H1 (cell line): ENCODE results near the gene CYP2W1. TPM values are rescaled to one million over a fixed set of nuclear protein-coding genes. Genes with fewer than 3 reads are reported as not detected.
A peak's percentile ranks its signal among the peaks of the same experiment; 100 is the strongest.

Source experiments
- PHF8 ChIP-seq: fragments of 200-600 bp; sonication (generic); conservative IDR thresholded peaks from 2 replicates; pipeline ENCODE4 v1.7.1; 2012; ENCODE audit warnings: low read depth, mild to moderate bottlenecking, inconsistent platforms, low read length, moderate library complexity
- TEAD4 ChIP-seq: IDR thresholded peaks from 2 replicates; pipeline ENCODE4 v1.6.1; 2012; ENCODE audit warnings: low read depth, low read length, inconsistent platforms, mixed read lengths
- polyA plus RNA-seq, 7 experiments: library from polyadenylated mRNA; depleted of rRNA in 3 of 7; stranded (reverse) in 5 of 7; unstranded in 2 of 7; fragments of >200 nt in 5 of 7; fragments of 200-250 nt in 2 of 7; gene quantifications; 1 replicate in 5 of 7; 2 replicates in 1 of 7; 4 replicates in 1 of 7; pipeline versions ENCODE4 v1.2.1 to v1.2.3, GENCODE V29; 2011 to 2013; ENCODE audit warnings: missing spikeins in 2 of 7, mixed read lengths in 2 of 7
- total RNA-seq: library from RNA; stranded (reverse); fragmentation: NEBNext Ultra II Directional; extraction: Animal tissue kit (Norgen Biotek cat#: 25700); gene quantifications from 2 replicates; pipeline ENCODE4 v1.2.1, GENCODE V29; 2021

Gene CYP2W1
- total and polyA plus RNA-seq, 2 of the 8 experiments (the other 6 are each of a cell fraction or from before 2014, with no cell fraction given), result not detected

DNA sequence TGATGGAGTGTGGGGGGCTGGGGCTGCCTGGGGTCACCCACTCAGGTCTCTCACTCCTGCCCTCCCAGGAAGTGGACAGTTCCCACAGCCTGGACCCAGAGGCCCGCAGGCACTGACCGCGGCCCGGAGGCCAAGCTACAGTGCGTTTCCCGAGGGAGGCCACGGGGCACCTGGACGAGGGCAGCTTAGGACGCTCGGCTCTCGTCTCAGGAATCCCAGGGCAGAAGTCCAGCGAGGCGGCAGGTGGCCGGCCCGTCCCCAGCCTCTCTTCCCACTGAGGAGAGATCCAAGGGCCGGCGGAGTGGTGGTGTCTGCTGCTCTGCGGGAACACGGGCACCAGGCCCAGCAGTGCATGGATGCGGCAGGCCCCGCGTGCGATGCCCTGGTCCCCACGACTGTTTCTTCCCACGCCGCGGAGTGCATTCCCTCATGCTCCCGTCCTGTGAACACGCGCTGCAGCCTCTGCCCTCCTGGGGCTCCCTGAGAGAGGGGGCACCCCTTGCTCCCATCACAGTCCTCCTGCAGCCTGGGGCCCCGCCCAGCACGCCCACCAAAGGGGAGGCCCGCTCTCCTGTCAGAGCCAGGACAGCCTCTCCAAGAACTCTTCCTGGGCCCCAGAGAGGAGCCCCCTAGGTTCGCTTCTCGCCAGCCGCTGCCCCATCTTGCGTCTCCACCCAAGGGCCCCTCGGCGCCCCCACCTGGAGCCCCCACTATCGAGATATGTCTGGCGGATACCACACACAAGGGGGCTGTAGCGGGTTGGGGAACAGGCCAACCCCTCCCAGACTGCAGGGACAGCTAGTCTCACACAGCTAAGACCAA, 37.0 kb downstream of the CYP2W1 start (continued):
- TF ChIP-seq PHF8 (no peak), TEAD4 (0 out of 2 replicates have a peak, but pooled peaks have one; percentile 18)
